ENCODE data around the gene LTF. TPM values are rescaled to one million over a fixed set of nuclear protein-coding genes. Genes with fewer than 3 reads are reported as not detected.

The LTF gene
- total RNA-seq, result 0.09 TPM in 1 of 2 replicates, not detected in the other

DNA sequence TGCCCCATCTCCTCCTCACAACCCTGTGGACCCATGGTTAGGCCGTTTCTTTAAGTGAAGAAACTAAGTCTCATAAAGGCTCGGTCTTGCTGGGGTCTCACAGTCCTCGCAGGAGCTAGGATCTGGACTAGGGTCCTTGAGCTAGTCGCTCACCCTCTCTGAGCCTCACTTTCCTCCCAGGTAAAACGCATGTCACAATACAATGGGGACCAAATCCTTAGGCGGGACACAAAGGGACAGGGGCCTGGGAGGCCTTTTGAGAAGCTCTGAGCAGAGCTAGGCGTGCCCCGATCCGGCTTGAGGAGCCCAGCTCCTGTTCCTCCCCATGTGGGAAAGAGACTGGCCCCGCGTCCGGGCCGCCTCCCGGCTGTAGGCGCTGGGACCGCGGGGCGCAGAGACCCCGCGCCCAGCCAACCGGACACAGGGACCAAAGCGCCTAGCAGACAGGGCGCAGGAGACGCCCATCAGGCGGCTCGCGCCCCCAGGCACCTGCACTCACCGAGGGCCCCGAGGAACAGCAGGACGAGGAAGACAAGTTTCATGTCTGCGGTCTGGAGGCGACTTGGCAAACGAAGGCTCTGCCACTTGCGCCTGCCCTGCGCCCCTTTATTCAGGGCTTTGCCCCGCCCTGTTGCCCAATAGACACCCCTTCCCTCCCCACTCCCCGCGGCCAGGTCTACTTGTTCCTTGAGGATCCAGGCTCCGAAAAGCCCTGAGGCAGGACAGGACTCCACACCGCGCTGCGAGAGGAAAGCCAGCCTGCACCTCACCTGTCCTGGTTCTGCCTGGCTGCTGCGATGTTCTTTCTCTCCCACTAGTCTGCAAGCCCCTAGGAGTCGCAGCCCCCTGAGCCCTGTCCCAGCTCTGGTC is at the start of gene LTF:
TSS of gene LTF (minus strand) at position 580 of the 870 bp plus-strand sequence. CDS start at position 542, 38 bp downstream.

DNA sequence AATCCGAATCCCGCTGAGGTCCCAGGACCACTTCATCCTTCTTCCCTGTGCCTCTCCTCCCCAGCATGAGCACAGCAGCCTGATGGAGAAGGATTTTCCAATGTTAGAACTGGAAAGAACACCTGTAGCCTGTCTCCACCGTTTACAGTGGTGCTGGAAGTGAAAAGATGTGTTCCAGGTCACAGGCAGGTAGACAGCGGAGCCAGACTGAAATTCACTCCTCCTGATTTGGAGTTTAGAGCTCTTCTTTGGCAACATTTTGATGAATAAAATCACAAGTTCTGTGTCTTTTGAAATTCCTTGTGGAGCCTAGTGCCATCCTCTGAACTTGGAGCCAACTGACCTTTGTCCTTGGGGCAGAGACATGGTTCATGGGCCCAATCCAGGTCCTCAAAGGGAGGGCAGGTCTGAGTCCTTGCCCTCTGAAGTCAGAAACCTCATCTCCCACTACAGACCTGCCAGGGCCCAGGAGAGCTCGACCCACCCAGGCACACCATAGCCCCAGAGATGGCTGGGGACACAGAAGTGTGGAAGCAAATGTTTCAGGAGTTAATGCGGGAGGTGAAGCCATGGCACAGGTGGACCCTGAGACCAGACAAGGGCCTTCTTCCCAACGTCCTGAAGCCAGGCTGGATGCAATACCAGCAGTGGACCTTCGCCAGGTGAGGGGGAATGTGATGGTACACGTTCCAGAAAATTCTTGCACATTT is 33.0 kb upstream of the LTF start, which contains the start of gene RTP3:
TSS of gene RTP3 (plus strand) at position 421 of the 710 bp plus-strand sequence. CDS start at position 508, 87 bp downstream.

DNA sequence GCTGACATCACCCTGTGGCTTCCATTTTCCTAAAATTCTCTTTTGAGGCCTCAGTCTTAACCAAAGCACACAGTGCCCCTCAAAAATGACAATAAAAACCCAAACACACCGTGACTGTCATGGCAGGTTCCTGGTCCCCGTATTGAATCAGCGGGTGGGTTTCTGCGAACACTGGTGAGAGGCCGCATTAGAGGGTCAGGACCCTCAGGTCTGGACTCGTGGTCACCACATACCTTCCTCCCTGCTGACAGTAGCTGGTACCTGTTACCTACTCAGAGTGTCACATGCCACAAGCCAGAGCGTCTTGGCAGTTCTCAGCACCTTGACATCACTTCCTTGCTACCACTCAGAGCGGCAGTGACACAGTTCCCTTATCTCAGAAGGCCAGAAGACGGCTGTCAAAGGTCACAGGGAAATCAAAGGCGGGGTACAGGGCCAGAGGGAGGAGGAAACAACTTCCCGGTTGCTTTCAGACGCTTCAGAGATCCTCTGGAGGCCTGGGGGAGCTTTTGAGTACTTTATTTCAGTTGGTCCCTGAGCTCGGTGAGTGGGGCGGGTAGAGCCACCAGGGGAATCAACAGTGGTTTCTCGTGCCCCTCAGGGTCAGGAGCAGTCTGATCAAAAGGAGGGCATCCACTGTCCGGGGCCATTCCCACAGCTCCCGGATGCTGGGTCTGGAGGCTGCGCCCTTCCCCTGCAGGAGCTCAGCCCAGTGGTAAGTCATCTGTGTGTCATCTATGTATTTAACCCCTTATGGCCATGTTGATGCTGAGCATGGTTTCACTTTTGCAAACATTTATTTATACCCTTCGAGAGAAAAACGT is 57.7 kb downstream of the LTF start, which contains the start of the genes CCR5AS and CCRL2:
TSS of gene CCR5AS (minus strand) at position 279 of the 824 bp plus-strand sequence.
TSS of gene CCRL2 (plus strand) at position 472 of the 824 bp plus-strand sequence. CDS start 821 bp downstream, outside the sequence.

Other genes with a start within 250 kb of the LTF start
- not detected in 2 replicates for gene CCR3, start 222.4 kb downstream of the LTF start, total RNA-seq
- gene CCR2, start 110.8 kb downstream of the LTF start, total RNA-seq, result not detected in 2 replicates
- not detected in 2 replicates for gene CCR5, start 94.0 kb downstream of the LTF start, total RNA-seq
- gene CCRL2, start 57.6 kb downstream of the LTF start, total RNA-seq, result 4.7 and 4.9 TPM in 2 replicates
- gene RTP3, start 33.1 kb upstream of the LTF start, total RNA-seq, result not detected in 2 replicates
- under 0.01 and 0.09 TPM in 2 replicates for gene LRRC2, start 101.4 kb upstream of the LTF start, total RNA-seq
- gene FAM240A, start 147.6 kb upstream of the LTF start, total RNA-seq, result not detected in 2 replicates
- 5.0 and 8.5 TPM in 2 replicates for gene ALS2CL, start 228.8 kb upstream of the LTF start, total RNA-seq
- gene TMIE, start 236.5 kb upstream of the LTF start, total RNA-seq, result 0.19 TPM in 1 of 2 replicates, not detected in the other